T follicular helper cell (primary cell): ENCODE data around the gene RBM14.
"Not testable (repeated sequence)": the region's sequence is repeated elsewhere in the genome, so short reads cannot be mapped to it uniquely, and the experiment has no call there.

ENCODE experiments used
- DNase-seq: peaks from one replicate; pipeline ENCODE4 v3.0.0-alpha.2; 2020; ENCODE audit warnings: low read depth

The RBM14 gene

DNA sequence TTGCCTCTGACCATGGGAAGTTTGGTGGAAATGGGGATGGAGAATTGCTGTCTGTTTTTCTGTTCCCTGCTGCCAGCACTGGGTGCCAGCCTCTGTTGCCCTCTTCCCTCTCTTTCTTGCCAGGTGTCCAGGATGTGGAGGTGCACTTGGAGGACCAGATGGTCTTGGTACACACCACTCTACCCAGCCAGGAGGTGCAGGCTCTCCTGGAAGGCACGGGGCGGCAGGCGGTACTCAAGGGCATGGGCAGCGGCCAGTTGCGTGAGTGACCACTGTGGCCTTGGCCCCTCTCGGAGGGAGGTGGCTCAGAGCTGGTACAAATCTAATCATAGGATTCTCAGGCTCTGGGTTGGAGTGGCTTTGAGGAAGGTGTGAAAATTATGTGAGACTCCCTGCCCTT, 17.4 kb upstream of the RBM14 start:
- no peak for DNase-seq

- DNase-seq, result no peak
These were observed 16.2 kb upstream of the RBM14 start for GRCh38 chr11:66600219-66600618.

GRCh38 chr11:66600631-66601233, 15.7 kb upstream of the RBM14 start:
- no peak for DNase-seq

GRCh38 chr11:66603072-66603471, 13.4 kb upstream of the RBM14 start:
- no peak for DNase-seq

GRCh38 chr11:66604155-66604554, 12.3 kb upstream of the RBM14 start:
- no peak for DNase-seq

- DNase-seq, result not testable (repeated sequence)
These were observed 9.8 kb upstream of the RBM14 start for GRCh38 chr11:66606608-66607007.

DNA sequence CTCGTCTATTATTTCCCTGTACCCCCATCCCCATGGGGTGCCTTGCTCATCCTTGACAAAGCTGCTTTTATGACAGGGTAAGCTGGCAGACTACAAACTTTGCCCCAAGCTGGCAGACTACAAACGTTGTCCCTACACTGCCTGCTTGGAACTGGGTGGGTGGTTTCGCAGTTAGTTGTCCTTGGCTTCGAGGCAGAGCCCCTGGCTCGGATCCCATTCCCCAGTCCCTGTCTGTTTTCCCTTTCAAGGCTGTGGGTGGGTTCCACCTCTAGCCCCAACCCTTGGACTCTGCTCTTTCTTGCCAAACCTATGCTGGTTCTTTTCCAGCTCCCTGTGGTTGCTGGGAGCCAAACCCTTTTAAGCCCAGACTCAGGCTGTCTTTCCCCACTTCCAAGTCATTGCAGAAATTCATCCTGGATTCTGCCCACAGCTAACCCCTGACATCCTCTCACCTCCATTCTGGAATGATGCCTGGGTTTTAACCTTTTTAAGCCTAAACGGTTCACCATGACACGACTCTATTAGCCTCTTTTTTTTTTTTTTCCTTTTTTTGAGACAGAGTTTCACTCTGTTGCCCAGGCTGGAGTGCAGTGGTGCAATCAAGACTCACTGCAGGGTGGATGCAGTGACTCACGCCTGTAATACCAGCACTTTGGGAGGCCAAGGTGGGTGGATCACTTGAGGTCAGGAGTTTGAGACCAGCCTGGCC, 9.2 kb upstream of the RBM14 start:
- DNase-seq, result no peak

GRCh38 chr11:66609721-66610617, 6.5 kb upstream of the RBM14 start:
- no peak for DNase-seq

- no peak for DNase-seq
These were observed 4.0 kb upstream of the RBM14 start for GRCh38 chr11:66612458-66612857.

GRCh38 chr11:66614073-66614472, 2.4 kb upstream of the RBM14 start:
- no peak for DNase-seq

GRCh38 chr11:66617155-66617834, 865 bp downstream of the RBM14 start:
- no peak for DNase-seq

DNA sequence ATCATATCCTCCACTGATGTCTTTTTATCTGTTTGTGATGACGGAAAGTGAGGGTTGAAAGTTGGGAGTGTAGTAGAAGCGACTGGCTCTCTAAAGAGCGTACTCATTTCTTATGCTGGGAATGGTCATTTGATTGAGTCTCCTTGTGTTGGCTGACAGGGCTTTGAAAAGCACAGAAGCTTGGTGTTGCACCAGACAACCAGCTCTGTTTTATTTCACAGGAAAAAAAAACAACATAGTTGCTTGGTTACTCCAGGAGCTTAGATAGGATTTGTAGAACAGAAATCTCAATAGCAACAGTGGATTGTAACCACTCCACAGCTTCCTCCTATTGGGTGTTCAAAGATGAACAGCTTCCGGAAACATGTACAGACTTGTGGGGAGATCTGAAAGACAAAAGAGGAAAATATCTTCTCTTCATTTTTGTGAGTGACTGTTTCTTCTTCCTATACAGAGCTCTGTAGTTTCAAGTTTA, 2.7 kb downstream of the RBM14 start:
- DNase-seq, result peak; percentile 36

- DNase-seq, result no peak
These were observed 8.0 kb downstream of the RBM14 start for GRCh38 chr11:66624450-66624849.

DNA sequence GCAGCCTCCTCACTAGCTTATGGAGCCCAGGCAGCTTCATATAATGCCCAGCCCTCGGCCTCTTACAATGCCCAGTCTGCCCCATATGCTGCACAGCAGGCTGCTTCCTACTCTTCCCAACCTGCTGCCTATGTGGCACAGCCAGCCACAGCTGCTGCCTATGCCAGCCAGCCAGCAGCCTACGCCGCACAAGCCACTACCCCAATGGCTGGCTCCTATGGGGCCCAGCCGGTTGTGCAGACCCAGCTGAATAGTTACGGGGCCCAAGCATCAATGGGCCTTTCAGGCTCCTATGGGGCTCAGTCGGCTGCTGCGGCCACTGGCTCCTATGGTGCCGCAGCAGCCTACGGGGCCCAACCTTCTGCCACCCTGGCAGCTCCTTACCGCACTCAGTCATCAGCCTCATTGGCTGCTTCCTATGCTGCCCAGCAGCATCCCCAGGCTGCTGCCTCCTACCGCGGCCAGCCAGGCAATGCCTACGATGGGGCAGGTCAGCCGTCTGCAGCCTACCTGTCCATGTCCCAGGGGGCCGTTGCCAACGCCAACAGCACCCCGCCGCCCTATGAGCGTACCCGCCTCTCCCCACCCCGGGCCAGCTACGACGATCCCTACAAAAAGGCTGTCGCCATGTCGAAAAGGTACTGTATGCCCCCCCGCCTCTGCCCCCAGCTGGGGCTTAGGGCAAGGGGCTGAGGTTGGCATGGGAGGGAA, 8.8 kb downstream of the RBM14 start:
- no peak for DNase-seq

GRCh38 chr11:66625752-66626149, 9.3 kb downstream of the RBM14 start:
- no peak for DNase-seq

GRCh38 chr11:66626382-66626781, 10.0 kb downstream of the RBM14 start:
- DNase-seq, result no peak

DNA sequence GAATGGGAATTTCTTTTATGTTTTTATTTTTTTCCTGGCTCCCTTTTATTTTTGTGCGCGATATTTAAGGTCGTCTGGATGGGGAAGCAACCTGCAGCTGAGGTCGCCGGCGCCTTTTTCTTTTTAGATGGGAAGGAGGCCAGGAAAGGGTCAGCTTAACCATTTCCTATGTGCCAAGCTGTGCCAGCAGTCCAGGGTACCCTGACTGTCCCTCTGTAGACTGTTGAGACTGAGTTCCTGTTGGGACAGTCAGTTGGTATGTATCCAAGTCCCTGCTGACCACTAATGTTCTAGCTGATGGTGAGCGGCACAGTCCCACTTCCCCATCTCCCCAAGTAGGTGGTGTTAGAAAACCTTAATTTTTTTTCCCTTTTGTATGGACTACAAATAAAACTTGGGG, 10.5 kb downstream of the RBM14 start:
- DNase-seq, result no peak

GRCh38 chr11:66628061-66628603, 11.7 kb downstream of the RBM14 start:
- no peak for DNase-seq

GRCh38 chr11:66629356-66629755, 12.9 kb downstream of the RBM14 start:
- DNase-seq, result no peak

DNA sequence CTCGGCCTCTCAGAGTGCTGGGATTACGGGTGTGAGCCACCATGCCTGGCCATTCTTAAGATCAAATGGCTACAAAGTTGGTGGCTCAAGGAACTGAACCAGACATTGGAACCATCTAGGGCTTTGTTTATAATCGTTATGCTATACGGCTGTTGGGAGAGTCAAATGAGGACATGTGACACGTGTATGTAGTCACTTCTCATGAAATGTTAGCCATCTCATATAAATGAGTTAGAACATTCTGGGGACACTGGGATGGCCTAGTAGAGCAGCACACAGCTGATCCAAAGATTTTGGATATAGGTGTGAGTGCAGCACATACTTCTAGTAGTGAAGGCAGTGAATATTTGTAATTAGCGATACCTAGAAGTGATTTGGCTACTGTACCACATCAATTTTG, 15.5 kb downstream of the RBM14 start:
- DNase-seq, result no peak

DNA sequence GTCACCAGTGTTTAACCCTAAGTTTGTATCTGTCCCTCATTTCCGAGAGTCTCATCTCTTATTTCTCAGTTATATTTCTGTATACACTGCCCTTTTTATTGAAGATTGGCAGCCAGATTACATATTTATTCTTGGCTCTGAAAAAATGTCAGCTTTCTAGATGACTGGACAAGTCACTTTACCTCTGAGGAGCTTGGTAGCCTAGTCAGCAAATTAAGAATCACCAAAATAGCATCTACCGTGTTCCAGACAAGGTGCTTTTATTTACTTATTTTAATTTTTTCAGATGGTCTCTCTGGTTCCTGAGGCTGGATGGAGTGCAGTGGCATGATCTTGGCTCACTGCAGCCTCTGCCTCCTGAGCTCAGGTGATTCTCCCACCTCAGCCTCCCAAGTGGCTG, 16.5 kb downstream of the RBM14 start:
- DNase-seq, result no peak
